BLaER1 treated with 17β-estradiol and CSF1 and Interleukin-3, amounts not matched to agents 10 nM and 100 nM (cell line): ENCODE results near the gene SPNS2.

Experiments used
- H3K27ac ChIP-seq, 11 experiments: shearing (Covaris generic); formaldehyde crosslinking; 2 replicates each; pipeline ENCODE4 v1.8.1; 2022
- H3K27me3 ChIP-seq, 11 experiments: shearing (Covaris generic); formaldehyde crosslinking; 2 replicates each; pipeline ENCODE4 v1.8.1; 2022
- H3K36me3 ChIP-seq, 11 experiments: shearing (Covaris generic); formaldehyde crosslinking; 2 replicates each; pipeline ENCODE4 v1.8.1; 2022
- H3K4me1 ChIP-seq, 10 experiments: shearing (Covaris generic); formaldehyde crosslinking; 2 replicates each; pipeline ENCODE4 v1.8.1; 2022
- H3K4me2 ChIP-seq, 11 experiments: shearing (Covaris generic); formaldehyde crosslinking; 2 replicates each; pipeline ENCODE4 v1.8.1; 2022
- H3K4me3 ChIP-seq, 10 experiments: shearing (Covaris generic); formaldehyde crosslinking; 2 replicates each; pipeline ENCODE4 v1.8.1; 2022
- H3K9ac ChIP-seq, 11 experiments: shearing (Covaris generic); formaldehyde crosslinking; 2 replicates each; pipeline ENCODE4 v1.8.1; 2022
- H3K9me3 ChIP-seq, 11 experiments: shearing (Covaris generic); formaldehyde crosslinking; replicated peaks in 1 of 11; 2 replicates each; pipeline ENCODE4 v1.8.1; 2022
- H4K20me1 ChIP-seq, 11 experiments: shearing (Covaris generic); formaldehyde crosslinking; 2 replicates each; pipeline ENCODE4 v1.8.1; 2022
- Cebpa-rat ChIP-seq, 11 experiments: shearing (Covaris generic); IDR thresholded peaks; 2 replicates each; pipeline ENCODE4 v1.8.1; 2022

SPNS2 gene

GRCh38 chr17:4511199-4511932, 12.7 kb downstream of the SPNS2 start:
- Histone ChIP-seq H3K9me3 (no peaks in the 10 kb centered on the region), H3K27me3 (no peaks in the 10 kb centered on the region), H3K36me3 (no peaks in the 10 kb centered on the region), H3K4me3 (no peak overlapping the region), H3K4me1 (peaks cover 59 to 95% (median 82%) of the 10 kb centered on the region in 10 experiments), H4K20me1 (peaks cover 0 to 31% (median 0%) of the 10 kb centered on the region in 11 experiments; a peak in 4 of 22 replicates), H3K4me2 (peak overlapping the region; percentile 83 to 97 (median 89)), H3K9ac (peak overlapping the region in 1 of 11 experiments; percentile 7; a peak in 2 of 22 replicates), H3K27ac (peak overlapping the region in 6 of 11 experiments; percentile 2 to 59 (median 30); a peak in 5 of 22 replicates)
- TF ChIP-seq Cebpa-rat (IDR thresholded peaks at IDR 0.05) = no peak

- H3K4me1 ChIP-seq = peaks cover 60 to 97% (median 87%) of the 10 kb centered on the region in 10 experiments
- H3K4me3 ChIP-seq = no peak overlapping the region
- H4K20me1 ChIP-seq = peaks cover 0 to 26% (median 0%) of the 10 kb centered on the region in 11 experiments; a peak in 4 of 22 replicates
- H3K9me3 ChIP-seq = no peaks in the 10 kb centered on the region
- H3K36me3 ChIP-seq = no peaks in the 10 kb centered on the region
- no peaks in the 10 kb centered on the region for H3K27me3 ChIP-seq
- 0 out of 22 replicates have a peak overlapping the region, but pooled peaks of 1 of the 11 experiments have one; percentile 18 for H3K9ac ChIP-seq
- no peak for TF ChIP-seq Cebpa-rat (IDR thresholded peaks at IDR 0.05)
- H3K4me2 ChIP-seq = peak overlapping the region in 6 of 11 experiments; percentile 83 to 94 (median 90); a peak in 10 of 22 replicates
- H3K27ac ChIP-seq = no peak overlapping the region
Observed at GRCh38 chr17:4512156-4513112, 13.8 kb downstream of the SPNS2 start.

DNA sequence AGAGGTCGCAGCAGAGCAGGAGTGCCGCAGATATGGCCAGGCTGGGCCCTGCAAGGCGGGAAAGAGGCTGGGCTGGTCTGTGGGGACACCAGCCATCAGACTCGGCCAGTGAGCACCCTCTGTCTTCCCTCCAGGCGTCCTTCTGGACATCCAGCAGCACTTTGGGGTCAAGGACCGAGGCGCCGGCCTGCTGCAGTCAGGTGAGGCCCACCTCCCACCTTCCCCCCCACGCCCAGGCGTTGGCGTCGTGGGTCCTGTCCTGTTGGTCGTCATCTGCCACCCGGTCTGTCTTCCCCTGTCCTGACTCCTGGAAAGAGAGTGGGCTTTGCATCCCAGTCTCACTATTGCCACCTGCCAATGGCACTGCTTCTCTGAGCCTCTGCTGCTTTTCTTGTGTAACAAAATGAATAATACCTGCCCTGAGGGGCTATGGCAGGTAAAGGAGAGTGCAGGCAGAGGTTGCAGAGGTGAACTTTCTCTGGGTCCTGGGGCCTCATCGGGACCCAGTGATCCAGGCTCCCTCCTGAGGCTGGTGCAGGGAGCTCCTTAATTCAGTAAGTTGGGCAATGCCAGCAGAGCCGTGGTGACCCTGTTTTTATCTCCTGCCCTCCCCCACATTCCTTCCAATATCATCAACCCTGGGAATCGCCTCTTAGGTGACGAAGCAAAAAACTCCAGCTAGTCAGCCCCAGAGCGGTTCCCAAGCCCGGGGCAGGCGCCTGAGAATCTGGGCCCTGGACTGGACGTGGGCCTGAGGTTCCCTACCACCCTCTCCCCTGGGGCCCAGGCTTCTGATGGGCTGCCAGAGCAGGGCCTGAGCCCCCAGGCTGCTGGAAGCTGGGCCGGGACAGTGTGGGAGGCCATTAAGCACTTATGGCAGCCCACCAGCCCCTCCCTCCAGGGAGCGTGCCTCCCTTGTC, 14.7 kb downstream of the SPNS2 start:
- peaks cover 0 to 25% (median 0%) of the 10 kb centered on the region in 11 experiments; a peak in 4 of 22 replicates for H4K20me1 ChIP-seq
- H3K4me1 ChIP-seq = peaks cover 56 to 97% (median 84%) of the 10 kb centered on the region in 10 experiments
- H3K36me3 ChIP-seq = no peaks in the 10 kb centered on the region
- H3K4me3 ChIP-seq = no peak overlapping the region
- peak overlapping the region in 2 of 11 experiments; percentile 4 to 8; a peak in 1 of 22 replicates for H3K4me2 ChIP-seq
- peak overlapping the region in 6 of 11 experiments; percentile 9 to 59 (median 24); a peak in 8 of 22 replicates for H3K27ac ChIP-seq
- no peak for TF ChIP-seq Cebpa-rat (IDR thresholded peaks at IDR 0.05)
- H3K27me3 ChIP-seq = no peaks in the 10 kb centered on the region
- peak overlapping the region in 1 of 11 experiments; percentile 14; a peak in 4 of 22 replicates for H3K9ac ChIP-seq
- no peaks in the 10 kb centered on the region for H3K9me3 ChIP-seq

GRCh38 chr17:4514206-4514605, 15.5 kb downstream of the SPNS2 start:
- peak overlapping the region in 2 of 11 experiments; percentile 6 to 14; a peak in 4 of 22 replicates for H3K9ac ChIP-seq
- no peaks in the 10 kb centered on the region for H3K36me3 ChIP-seq
- no peak overlapping the region for H3K4me3 ChIP-seq
- peaks cover 0 to 17% (median 0%) of the 10 kb centered on the region in 11 experiments; a peak in 4 of 22 replicates for H4K20me1 ChIP-seq
- H3K4me1 ChIP-seq = peaks cover 56 to 97% (median 84%) of the 10 kb centered on the region in 10 experiments
- H3K27me3 ChIP-seq = no peaks in the 10 kb centered on the region
- H3K4me2 ChIP-seq = peak overlapping the region in 2 of 11 experiments; percentile 4 to 8; a peak in 1 of 22 replicates
- H3K9me3 ChIP-seq = no peaks in the 10 kb centered on the region
- H3K27ac ChIP-seq = peak overlapping the region in 6 of 11 experiments; percentile 9 to 59 (median 24); a peak in 8 of 22 replicates
- TF ChIP-seq Cebpa-rat (IDR thresholded peaks at IDR 0.05) = no peak

DNA sequence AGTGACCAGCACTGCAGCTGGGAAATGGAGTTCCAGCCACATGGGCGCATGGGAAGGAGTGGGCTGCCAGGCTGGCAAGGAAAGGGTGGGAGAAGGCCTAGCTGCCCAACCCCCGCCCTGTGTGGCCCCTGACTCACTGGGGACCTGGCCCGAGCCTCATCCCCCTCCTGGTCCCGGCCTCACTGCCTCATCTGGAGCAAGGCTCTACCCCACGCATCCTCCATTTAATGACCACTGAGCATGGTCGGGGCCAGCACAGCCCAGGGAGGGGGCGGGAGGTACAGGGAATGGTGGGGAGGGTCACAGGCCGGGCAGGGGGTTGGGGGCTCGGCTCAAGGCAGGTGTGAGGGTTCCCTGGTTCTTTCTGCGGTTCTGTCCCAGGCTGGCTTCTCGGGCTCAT, 16.1 kb downstream of the SPNS2 start:
- Histone ChIP-seq H3K9ac (peak overlapping the region in 1 of 11 experiments; percentile 46; a peak in 1 of 22 replicates), H3K27me3 (no peaks in the 10 kb centered on the region), H4K20me1 (peaks cover 0 to 12% (median 0%) of the 10 kb centered on the region in 11 experiments; a peak in 4 of 22 replicates), H3K36me3 (no peaks in the 10 kb centered on the region), H3K4me1 (peaks cover 56 to 97% (median 84%) of the 10 kb centered on the region in 10 experiments), H3K4me3 (no peak overlapping the region), H3K4me2 (peak overlapping the region in 4 of 11 experiments; percentile 69 to 79 (median 72); a peak in 4 of 22 replicates), H3K27ac (peak overlapping the region in 5 of 11 experiments; percentile 10 to 60 (median 30); a peak in 8 of 22 replicates), H3K9me3 (no peaks in the 10 kb centered on the region)
- no peak for TF ChIP-seq Cebpa-rat (IDR thresholded peaks at IDR 0.05)

DNA sequence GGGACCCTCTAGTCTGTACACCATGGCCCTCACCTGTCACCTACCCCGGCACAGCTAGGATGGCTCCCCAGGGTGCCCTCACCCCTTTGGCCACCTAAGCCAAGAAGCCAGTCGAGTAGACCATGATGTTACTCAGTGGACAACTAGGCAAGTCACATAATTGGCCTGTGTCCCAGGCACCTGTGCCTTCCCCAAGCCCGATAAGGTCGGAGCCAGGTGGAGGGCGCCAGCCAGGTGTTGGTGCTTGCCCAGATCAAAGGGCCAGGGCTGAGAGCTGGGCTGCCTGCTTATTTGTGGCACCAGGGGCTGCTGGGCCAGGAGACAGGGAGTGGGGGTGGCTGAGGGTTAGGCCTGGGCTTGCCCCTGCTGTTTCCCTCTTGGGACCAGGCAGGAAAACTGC, 16.8 kb downstream of the SPNS2 start:
- Histone ChIP-seq H3K4me1 (peaks cover 56 to 97% (median 84%) of the 10 kb centered on the region in 10 experiments), H3K27me3 (no peaks in the 10 kb centered on the region), H3K9ac (peak overlapping the region in 5 of 11 experiments; percentile 27 to 57 (median 42); a peak in 8 of 22 replicates), H3K4me3 (no peak overlapping the region), H3K27ac (peak overlapping the region in 7 of 11 experiments; percentile 10 to 60 (median 44); a peak in 14 of 22 replicates), H3K9me3 (no peaks in the 10 kb centered on the region), H3K36me3 (no peaks in the 10 kb centered on the region), H3K4me2 (peak overlapping the region in 10 of 11 experiments; percentile 23 to 79 (median 70); a peak in 20 of 22 replicates), H4K20me1 (peaks cover 0 to 5% (median 0%) of the 10 kb centered on the region in 11 experiments; a peak in 4 of 22 replicates)
- no peak for TF ChIP-seq Cebpa-rat (IDR thresholded peaks at IDR 0.05)

DNA sequence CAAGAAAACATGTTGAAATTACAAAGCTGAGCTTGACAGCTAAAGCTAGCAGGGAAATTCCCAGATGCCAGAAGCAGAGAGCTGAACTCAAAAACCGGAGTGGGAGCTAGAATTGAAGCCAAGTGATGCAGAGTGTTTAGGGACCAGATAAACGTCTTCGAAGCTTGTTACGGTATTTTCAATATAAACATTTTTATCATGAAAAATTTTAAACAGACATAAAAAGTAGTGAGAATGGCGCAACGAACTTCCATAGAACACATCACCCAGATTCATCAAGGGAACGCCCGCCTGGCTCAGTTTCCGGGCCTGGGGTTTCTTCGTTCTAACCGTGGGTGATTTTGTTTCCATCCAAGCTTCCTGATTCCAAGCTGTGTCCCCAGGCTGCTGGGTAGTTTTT, 18.1 kb downstream of the SPNS2 start:
- H3K4me2 ChIP-seq = peak overlapping the region in 9 of 11 experiments; percentile 2 to 68 (median 18); a peak in 8 of 22 replicates
- no peaks in the 10 kb centered on the region for H4K20me1 ChIP-seq
- H3K4me1 ChIP-seq = peaks cover 47 to 97% (median 84%) of the 10 kb centered on the region in 10 experiments
- H3K9me3 ChIP-seq = no peaks in the 10 kb centered on the region
- no peak for TF ChIP-seq Cebpa-rat (IDR thresholded peaks at IDR 0.05)
- H3K27me3 ChIP-seq = no peaks in the 10 kb centered on the region
- no peak overlapping the region; a peak in 2 of 22 replicates for H3K9ac ChIP-seq
- no peak overlapping the region for H3K4me3 ChIP-seq
- no peaks in the 10 kb centered on the region for H3K36me3 ChIP-seq
- peak overlapping the region in 6 of 11 experiments; percentile 23 to 45 (median 39); a peak in 7 of 22 replicates for H3K27ac ChIP-seq
